Measurements from ENCODE around the gene PPM1H.

The PPM1H gene

DNA sequence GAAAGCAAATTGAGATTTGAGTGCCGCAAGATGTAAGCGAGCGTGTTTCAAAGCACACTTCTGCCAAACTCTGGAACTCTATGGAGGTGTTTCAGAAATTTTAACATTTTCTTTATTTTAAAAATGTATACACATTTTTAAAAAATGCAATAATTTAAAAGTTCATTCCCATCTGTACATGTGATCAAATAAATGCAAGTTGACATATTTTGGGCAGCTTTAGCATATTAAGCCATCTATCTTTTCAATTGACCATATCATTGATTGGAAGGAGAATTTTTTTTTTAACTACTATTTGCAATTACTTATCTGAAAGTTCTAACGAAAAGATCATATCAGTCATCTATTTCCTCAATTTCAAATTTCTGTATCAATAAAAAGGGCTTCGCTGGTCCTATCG, 101.3 kb downstream of the PPM1H start:
- H3K4me2 ChIP-seq (ENCODE audit: low read length), result no peak overlapping the region

DNA sequence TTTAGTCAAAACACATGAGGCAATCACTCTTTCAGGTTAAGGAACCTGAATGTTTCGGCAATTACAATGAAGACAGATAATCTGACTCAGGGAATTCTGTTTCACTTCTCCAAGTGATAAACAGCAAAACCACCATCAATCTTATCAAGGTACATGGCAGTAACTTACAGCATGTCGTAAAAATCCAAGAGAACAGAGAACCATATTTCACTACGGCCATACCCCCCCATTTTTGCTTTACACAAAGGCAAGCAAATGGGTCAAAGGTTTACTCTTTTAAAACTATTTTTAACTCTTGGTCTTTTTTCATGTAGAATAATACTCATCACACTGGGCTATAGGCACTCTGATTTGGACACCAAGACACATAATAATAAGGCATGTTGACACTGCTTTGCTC, 102.4 kb downstream of the PPM1H start:
- H3K4me1 ChIP-seq (ENCODE audit: low read length), result no peaks in the 10 kb centered on the region
- TF ChIP-seq, protein P1, sequence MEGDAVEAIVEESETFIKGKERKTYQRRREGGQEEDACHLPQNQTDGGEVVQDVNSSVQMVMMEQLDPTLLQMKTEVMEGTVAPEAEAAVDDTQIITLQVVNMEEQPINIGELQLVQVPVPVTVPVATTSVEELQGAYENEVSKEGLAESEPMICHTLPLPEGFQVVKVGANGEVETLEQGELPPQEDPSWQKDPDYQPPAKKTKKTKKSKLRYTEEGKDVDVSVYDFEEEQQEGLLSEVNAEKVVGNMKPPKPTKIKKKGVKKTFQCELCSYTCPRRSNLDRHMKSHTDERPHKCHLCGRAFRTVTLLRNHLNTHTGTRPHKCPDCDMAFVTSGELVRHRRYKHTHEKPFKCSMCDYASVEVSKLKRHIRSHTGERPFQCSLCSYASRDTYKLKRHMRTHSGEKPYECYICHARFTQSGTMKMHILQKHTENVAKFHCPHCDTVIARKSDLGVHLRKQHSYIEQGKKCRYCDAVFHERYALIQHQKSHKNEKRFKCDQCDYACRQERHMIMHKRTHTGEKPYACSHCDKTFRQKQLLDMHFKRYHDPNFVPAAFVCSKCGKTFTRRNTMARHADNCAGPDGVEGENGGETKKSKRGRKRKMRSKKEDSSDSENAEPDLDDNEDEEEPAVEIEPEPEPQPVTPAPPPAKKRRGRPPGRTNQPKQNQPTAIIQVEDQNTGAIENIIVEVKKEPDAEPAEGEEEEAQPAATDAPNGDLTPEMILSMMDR (IDR thresholded peaks at IDR 0.05; ENCODE audit: low read depth, low read length), result no peak
- TF ChIP-seq EZH2phosphoT487 (IDR thresholded peaks at IDR 0.05; ENCODE audit: low read depth), result no peak

More for the DNA sequence above, 101.3 kb downstream of the PPM1H start:
- H4K20me1 ChIP-seq (ENCODE audit: insufficient read depth, low read length), result no peaks in the 10 kb centered on the region
- no peaks in the 10 kb centered on the region for H3K4me1 ChIP-seq (ENCODE audit: low read length)
- no peaks in the 10 kb centered on the region for H3K79me2 ChIP-seq (ENCODE audit: low read length)
- H2AFZ ChIP-seq (ENCODE audit: low read depth, low read length), result no peak overlapping the region
- H3K9ac ChIP-seq (ENCODE audit: low read length), result no peak overlapping the region
- no peaks in the 10 kb centered on the region for H3K36me3 ChIP-seq (replicated peaks; ENCODE audit: low read depth, low read length)
- no peaks in the 10 kb centered on the region for H3K9me3 ChIP-seq (ENCODE audit: insufficient read depth, low read length)
- H3K4me3 ChIP-seq (ENCODE audit: low read length), result no peak overlapping the region
- no peak for TF ChIP-seq EZH2phosphoT487 (IDR thresholded peaks at IDR 0.05; ENCODE audit: low read depth)
- TF ChIP-seq, protein P1 (IDR thresholded peaks at IDR 0.05; ENCODE audit: low read depth, low read length), result no peak
- no peak overlapping the region for H3K27ac ChIP-seq (ENCODE audit: low read length)
- H3K27me3 ChIP-seq (ENCODE audit: low read depth, low read length), result no peaks in the 10 kb centered on the region

DNA sequence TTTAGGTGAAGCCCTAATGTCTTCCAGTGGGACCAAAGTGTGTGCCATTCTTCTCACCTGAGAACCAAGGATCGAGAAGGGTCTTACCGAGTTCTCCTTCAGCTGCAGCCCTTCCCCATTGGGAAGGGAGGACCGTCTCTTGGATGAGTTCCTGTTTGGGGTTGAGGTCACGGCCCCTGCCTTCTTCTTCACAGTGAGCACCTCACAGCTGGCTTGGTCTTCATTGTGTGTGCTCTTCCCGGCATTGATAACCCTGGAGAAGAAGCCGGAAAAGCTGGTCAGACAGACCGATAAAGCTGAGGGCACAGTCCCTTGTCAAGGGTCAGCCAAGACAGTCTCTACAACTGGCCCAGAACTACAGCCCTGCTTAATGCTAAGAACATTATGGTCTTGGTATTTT, 102.9 kb downstream of the PPM1H start:
- H4K20me1 ChIP-seq (ENCODE audit: insufficient read depth, low read length), result no peaks in the 10 kb centered on the region
- H3K36me3 ChIP-seq (replicated peaks; ENCODE audit: low read depth, low read length), result no peaks in the 10 kb centered on the region

More for the DNA sequence above, 102.4 kb downstream of the PPM1H start:
- Histone ChIP-seq H3K9me3 (ENCODE audit: insufficient read depth, low read length) (no peaks in the 10 kb centered on the region), H3K36me3 (replicated peaks; ENCODE audit: low read depth, low read length) (no peaks in the 10 kb centered on the region), H3K4me3 (ENCODE audit: low read length) (no peak overlapping the region), H3K9ac (ENCODE audit: low read length) (no peak overlapping the region), H4K20me1 (ENCODE audit: insufficient read depth, low read length) (no peaks in the 10 kb centered on the region), H3K79me2 (ENCODE audit: low read length) (no peaks in the 10 kb centered on the region), H3K27ac (ENCODE audit: low read length) (no peak overlapping the region), H3K4me2 (ENCODE audit: low read length) (no peak overlapping the region), H2AFZ (ENCODE audit: low read depth, low read length) (no peak overlapping the region), H3K27me3 (ENCODE audit: low read depth, low read length) (no peaks in the 10 kb centered on the region)

GRCh38 chr12:62827855-62828254, 107.1 kb downstream of the PPM1H start:
- H2AFZ ChIP-seq (ENCODE audit: low read depth, low read length), result no peak overlapping the region
- no peak overlapping the region for H3K9ac ChIP-seq (ENCODE audit: low read length)
- H4K20me1 ChIP-seq (ENCODE audit: insufficient read depth, low read length), result no peaks in the 10 kb centered on the region
- H3K36me3 ChIP-seq (replicated peaks; ENCODE audit: low read depth, low read length), result no peaks in the 10 kb centered on the region
- H3K27me3 ChIP-seq (ENCODE audit: low read depth, low read length), result no peaks in the 10 kb centered on the region
- no peak overlapping the region for H3K27ac ChIP-seq (ENCODE audit: low read length)
- no peaks in the 10 kb centered on the region for H3K79me2 ChIP-seq (ENCODE audit: low read length)
- no peaks in the 10 kb centered on the region for H3K9me3 ChIP-seq (ENCODE audit: insufficient read depth, low read length)
- H3K4me1 ChIP-seq (ENCODE audit: low read length), result no peaks in the 10 kb centered on the region
- no peak for TF ChIP-seq EZH2phosphoT487 (IDR thresholded peaks at IDR 0.05; ENCODE audit: low read depth)
- TF ChIP-seq, protein P1 (IDR thresholded peaks at IDR 0.05; ENCODE audit: low read depth, low read length), result no peak
- H3K4me2 ChIP-seq (ENCODE audit: low read length), result no peak overlapping the region
- H3K4me3 ChIP-seq (ENCODE audit: low read length), result no peak overlapping the region

More for the DNA sequence above, 102.9 kb downstream of the PPM1H start:
- no peaks in the 10 kb centered on the region for H3K4me1 ChIP-seq (ENCODE audit: low read length)
- no peak overlapping the region for H3K27ac ChIP-seq (ENCODE audit: low read length)
- no peak overlapping the region for H3K4me2 ChIP-seq (ENCODE audit: low read length)
- no peak overlapping the region for H2AFZ ChIP-seq (ENCODE audit: low read depth, low read length)
- H3K9me3 ChIP-seq (ENCODE audit: insufficient read depth, low read length), result no peaks in the 10 kb centered on the region
- no peak overlapping the region for H3K9ac ChIP-seq (ENCODE audit: low read length)
- H3K27me3 ChIP-seq (ENCODE audit: low read depth, low read length), result no peaks in the 10 kb centered on the region
- no peak overlapping the region for H3K4me3 ChIP-seq (ENCODE audit: low read length)
- H3K79me2 ChIP-seq (ENCODE audit: low read length), result no peaks in the 10 kb centered on the region
- TF ChIP-seq, protein P1 (IDR thresholded peaks at IDR 0.05; ENCODE audit: low read depth, low read length), result no peak
- no peak for TF ChIP-seq EZH2phosphoT487 (IDR thresholded peaks at IDR 0.05; ENCODE audit: low read depth)

All from OCI-LY3 (cell line).